ENCODE results near the gene PARD6G. TPM values are rescaled to one million over a fixed set of nuclear protein-coding genes. Genes with fewer than 3 reads are reported as not detected.
"Not testable (repeated sequence)": the region's sequence is repeated elsewhere in the genome, so short reads cannot be mapped to it uniquely, and the experiment has no call there.

Gene PARD6G
- total and polyA plus RNA-seq, 2 of the 8 experiments (the other 6 are each of a cell fraction or from before 2014, with no cell fraction given) = 11.3 to 17.9 TPM

DNA sequence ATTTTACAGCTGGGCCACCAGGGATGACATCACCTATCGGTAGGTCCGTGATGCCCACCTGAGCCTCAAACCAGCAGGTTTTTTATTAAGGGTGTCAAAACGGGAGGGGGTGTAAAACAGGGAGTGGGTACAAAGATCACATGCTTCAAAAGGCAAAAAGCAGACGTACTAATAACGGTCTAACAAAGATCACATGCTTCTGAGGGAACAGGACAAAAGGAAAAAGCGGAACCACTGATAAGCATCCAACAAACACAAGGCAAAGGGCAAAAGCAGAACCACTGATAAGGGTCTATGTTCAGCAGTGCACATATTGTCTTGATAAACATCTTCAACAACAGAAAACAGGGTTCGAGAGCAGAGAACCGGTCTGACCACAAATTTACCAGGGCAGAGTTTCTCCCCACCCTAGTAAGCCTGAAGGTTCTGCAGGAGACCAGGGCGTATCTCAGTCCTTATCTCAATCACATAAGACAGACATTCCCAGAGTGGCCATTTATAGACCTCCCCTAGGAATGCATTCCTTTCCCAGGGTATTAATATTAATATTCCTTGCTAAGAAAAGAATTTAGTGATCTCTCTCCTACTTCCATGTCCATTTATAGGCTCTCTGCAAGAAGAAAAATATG lies 82.5 kb downstream of the PARD6G start:
- H4K91ac ChIP-seq (replicated peaks; ENCODE audit: insufficient read length, low read length); H3K9me3 ChIP-seq (ENCODE audit: insufficient read depth in 2 of 2, low read depth in 1 of 2, low read length in 1 of 2); H2AK5ac ChIP-seq (ENCODE audit: low read depth, low read length); H3K27ac ChIP-seq (ENCODE audit: low read depth, low read length); POLR2A ChIA-PET (ENCODE audit: partially characterized antibody); H3K9ac ChIP-seq (replicated peaks in 1 of 4; ENCODE audit: extremely low read depth in 1 of 4, low read depth in 3 of 4, low read length in 3 of 4); H3K4me2 ChIP-seq (ENCODE audit: insufficient read depth in 1 of 2, low read depth in 2 of 2, low read length in 2 of 2); H3K4ac ChIP-seq (replicated peaks; ENCODE audit: insufficient read length, low read depth, low read length); H2BK5ac ChIP-seq (ENCODE audit: low read depth, low read length); H2BK12ac ChIP-seq (ENCODE audit: low read depth, low read length); H3K4me1 ChIP-seq (replicated peaks in 1 of 4; ENCODE audit: control insufficient read depth in 3 of 4, insufficient read depth in 4 of 4, low read length in 3 of 4); H2BK20ac ChIP-seq (ENCODE audit: low read length); H3K23ac ChIP-seq (ENCODE audit: insufficient read length); H3K56ac ChIP-seq (replicated peaks; ENCODE audit: insufficient read length, low read depth, low read length); H3K79me1 ChIP-seq (ENCODE audit: low read depth, low read length); H3K36me3 ChIP-seq (ENCODE audit: control insufficient read depth in 2 of 4, insufficient read depth in 4 of 4, low read length in 3 of 4); DNase-seq (ENCODE audit: low read depth in 1 of 2, low spot score in 2 of 2); H2AFZ ChIP-seq (ENCODE audit: low read length); H3K4me3 ChIP-seq (ENCODE audit: extremely low read depth in 1 of 4, insufficient read depth in 2 of 4, low read depth in 3 of 4, low read length in 4 of 4); H3K23me2 ChIP-seq (ENCODE audit: low read depth, low read length); H4K5ac ChIP-seq (ENCODE audit: insufficient read length, low read depth, low read length); H4K8ac ChIP-seq (ENCODE audit: extremely low read depth, insufficient read depth, low read length); H4K20me1 ChIP-seq (replicated peaks in 1 of 2; ENCODE audit: control insufficient read depth in 1 of 2, insufficient read depth in 2 of 2, low read length in 2 of 2); H3K14ac ChIP-seq (ENCODE audit: insufficient read length); H3K79me2 ChIP-seq (ENCODE audit: control insufficient read depth in 1 of 2, insufficient read depth in 2 of 2, low read length in 2 of 2); H3K27me3 ChIP-seq (replicated peaks in 1 of 4; ENCODE audit: control insufficient read depth in 3 of 4, extremely low read depth in 1 of 4, insufficient read depth in 3 of 4, low read length in 3 of 4); H2BK120ac ChIP-seq (replicated peaks; ENCODE audit: low read depth, low read length); H3K18ac ChIP-seq (ENCODE audit: extremely low read depth, low read length); H2BK15ac ChIP-seq (ENCODE audit: low read length); FAIRE-seq: not testable (repeated sequence)
- 92% methylated on average over 9 of the region's 9 CpGs; no CpG with 5 or more reads in 1 of the 2 experiments for WGBS, 2 experiments (ENCODE audit: extremely low coverage in 1 of 2, insufficient coverage in 1 of 2, insufficient read length in 1 of 2, insufficient replicate concordance in 2 of 2, low coverage in 1 of 2, low lambda C conversion rate in 2 of 2, missing lambda C conversion rate in 1 of 2)
- CTCF ChIA-PET (ENCODE audit: partially characterized antibody) = interaction anchor here (1.1 kb wide), 1 partner anchor 9 kb away, joined by 3 read pairs; no protein-coding TSS in a partner anchor
- peak in 1 of 2 experiments; percentile 39; a peak in 1 of 3 replicates for TF ChIP-seq EP300 (IDR thresholded peaks at IDR 0.05; ENCODE audit: borderline replicate concordance in 1 of 2, low read depth in 2 of 2, low read length in 2 of 2)

All from H1 (cell line).